ENCODE measurements around the gene UBE4B.
"Not testable (repeated sequence)": the region's sequence is repeated elsewhere in the genome, so short reads cannot be mapped to it uniquely, and the experiment has no call there.

UBE4B gene

DNA sequence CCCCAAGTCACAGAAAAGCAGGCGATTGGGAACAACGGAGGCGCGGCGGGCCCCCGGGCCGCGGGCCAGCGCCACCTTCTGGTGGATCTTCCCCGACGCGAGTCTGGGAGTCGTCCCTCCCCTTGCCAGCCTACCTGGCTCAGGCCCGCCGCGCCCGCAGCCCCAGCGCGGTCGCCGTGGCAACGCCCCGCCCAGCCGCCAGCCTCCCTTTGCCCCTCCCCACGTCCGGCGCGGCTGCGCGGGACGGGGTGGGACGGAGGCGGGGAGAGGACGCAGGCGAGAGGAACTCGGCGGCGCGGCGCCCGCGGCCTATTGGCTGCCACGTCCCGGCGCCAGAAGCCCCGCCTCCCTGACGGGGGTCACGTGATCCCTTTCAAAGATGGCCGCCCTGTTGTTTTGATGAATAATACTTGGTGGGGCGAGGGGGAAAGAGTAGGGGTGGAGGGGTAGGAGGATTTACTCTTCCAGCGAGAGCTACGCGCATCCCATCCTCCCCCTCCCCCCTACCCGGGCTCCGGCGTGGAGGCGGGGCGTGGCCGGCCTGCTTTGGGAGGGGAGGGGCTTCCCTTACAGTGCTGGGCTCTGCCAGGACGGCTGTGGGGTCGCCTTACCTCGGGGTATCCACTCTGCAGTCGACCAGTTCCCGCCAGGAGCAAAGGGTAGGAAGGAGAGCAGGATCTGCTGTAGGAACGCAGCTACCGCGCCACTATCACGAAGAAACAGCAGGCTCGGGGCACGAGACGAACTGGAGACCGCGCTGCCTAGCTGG, at the start of gene UBE4B:
TSS of gene UBE4B (plus strand) at position 369 of the 769 bp plus-strand sequence. CDS start 713 bp downstream, outside the sequence.
- peak; percentile 95 to 98 (median 97) for DNase-seq (ENCODE audit: low read depth in 3 of 3)

DNA sequence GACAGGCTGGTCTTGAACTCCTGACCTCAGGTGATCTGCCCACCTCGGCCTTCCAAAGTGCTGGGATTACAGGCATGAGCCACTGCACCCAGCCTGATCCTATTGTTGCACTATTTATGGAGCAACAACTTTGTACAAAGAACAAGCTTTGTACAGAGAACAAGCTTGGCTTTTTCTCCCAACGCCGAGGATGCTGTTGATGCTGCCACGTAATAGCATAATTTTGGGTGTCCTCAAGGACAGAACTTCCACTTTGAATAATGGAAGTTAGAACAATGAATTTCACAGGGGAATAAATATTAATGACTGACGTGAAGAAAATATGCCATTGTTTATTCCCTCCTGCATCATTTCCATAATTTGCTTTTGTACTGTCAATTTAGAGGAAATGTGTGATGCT, 48.5 kb upstream of the UBE4B start:
- no peak for DNase-seq (ENCODE audit: low read depth in 3 of 3)

DNA sequence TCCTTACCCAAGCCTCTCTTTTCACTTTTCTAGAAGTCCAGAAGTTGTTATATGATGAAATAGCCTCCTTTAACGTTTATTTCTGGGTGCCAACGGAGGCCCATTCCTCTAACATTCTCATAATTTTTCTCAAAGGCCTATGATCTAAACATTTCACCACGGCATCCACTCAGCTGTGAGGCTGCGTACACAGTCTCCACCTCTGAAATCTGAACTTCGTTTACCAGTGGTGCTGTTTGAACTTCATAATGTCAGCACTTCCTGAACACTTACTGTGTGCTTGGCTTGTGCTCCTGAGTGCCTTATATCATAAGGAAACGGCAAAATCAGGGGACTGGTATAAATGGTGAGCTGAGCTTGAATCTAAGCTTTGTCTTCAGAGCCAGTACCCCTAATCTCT, 47.8 kb upstream of the UBE4B start:
- no peak for DNase-seq (ENCODE audit: low read depth in 3 of 3)

DNA sequence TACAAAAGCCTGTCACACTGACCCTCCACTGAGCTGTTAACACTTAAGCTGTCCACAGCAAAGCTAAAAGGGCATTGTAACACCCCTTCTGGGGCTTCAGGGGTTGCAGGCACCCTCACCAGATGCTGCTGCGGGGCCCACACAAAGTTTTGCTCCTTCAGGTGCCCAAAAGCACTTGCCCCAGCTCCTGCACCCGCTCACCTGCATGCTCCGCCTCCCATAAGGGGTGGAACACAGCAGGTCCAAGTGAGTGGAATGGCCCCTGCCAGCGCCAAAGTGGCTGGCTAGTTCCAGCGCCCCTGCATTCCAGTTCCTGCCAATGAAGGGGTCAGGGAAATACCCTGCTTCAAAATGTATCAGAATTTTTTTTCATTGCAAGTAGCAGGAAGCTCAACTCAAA, 43.0 kb upstream of the UBE4B start:
- no peak for DNase-seq (ENCODE audit: low read depth in 3 of 3)

DNA sequence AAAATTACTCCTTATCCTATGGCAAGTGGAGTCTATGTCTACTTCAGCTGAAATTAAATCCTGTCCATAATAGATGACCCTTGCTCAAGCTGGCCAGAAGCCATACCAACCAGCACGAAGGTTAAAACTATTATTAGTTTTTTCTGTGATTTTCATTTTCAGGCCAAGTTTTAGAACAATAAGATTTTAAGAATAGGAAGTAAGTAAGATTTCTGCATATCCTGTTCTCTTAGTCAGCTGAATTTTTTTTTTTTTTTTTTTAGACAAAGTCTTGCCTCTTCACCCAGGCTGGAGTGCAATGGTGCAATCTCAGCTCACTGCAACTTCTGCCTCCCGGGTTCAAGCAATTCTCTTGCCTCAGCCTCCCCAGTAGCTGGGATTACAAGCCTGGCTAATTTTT, 41.8 kb upstream of the UBE4B start:
- no peak for DNase-seq (ENCODE audit: low read depth in 3 of 3)

DNA sequence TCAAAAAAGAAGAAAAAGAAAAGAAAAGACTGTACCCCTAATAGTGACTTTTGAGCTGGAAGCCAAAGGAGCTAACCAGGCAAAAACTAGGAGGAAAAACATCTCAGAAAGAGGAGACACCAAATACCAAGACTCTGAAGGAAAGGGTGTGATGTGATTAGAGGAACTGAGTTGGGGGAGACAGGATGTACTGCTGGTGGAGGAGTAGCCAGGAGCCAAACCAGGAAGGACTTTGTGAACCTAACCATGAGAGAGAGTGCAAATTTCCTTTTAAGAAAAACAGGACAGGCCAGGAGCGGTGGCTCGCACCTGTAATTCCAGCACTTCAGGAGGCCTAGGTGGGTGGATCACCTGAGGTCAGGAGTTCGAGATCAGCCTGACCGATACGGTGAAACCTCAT, 39.8 kb upstream of the UBE4B start:
- no peak for DNase-seq (ENCODE audit: low read depth in 3 of 3)

DNA sequence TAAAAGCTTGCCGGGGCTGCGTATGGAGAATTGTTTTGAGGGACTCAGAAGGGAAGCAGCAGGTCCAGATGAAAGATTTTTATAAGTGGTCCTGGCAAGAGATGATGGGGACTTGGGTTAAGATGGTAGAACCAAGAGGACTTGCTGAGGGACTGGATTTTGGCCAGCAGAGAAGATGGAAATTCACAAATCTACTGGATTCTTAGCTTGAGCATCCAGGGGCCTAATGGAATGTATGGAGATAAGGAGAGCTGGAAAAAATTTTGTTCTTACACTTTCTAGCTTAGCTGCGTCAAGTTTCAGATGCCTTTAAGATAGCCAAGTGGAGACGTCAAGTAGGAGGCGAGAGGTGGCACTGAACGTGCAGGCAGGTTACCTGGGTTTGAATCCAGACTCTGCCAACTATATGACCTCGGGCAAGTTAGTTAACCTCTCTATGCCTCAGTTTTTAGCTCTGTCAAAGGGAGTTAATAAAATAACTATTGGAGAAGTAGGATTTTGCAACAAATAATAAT, 39.1 kb upstream of the UBE4B start:
- no peak for DNase-seq (ENCODE audit: low read depth in 3 of 3)

DNA sequence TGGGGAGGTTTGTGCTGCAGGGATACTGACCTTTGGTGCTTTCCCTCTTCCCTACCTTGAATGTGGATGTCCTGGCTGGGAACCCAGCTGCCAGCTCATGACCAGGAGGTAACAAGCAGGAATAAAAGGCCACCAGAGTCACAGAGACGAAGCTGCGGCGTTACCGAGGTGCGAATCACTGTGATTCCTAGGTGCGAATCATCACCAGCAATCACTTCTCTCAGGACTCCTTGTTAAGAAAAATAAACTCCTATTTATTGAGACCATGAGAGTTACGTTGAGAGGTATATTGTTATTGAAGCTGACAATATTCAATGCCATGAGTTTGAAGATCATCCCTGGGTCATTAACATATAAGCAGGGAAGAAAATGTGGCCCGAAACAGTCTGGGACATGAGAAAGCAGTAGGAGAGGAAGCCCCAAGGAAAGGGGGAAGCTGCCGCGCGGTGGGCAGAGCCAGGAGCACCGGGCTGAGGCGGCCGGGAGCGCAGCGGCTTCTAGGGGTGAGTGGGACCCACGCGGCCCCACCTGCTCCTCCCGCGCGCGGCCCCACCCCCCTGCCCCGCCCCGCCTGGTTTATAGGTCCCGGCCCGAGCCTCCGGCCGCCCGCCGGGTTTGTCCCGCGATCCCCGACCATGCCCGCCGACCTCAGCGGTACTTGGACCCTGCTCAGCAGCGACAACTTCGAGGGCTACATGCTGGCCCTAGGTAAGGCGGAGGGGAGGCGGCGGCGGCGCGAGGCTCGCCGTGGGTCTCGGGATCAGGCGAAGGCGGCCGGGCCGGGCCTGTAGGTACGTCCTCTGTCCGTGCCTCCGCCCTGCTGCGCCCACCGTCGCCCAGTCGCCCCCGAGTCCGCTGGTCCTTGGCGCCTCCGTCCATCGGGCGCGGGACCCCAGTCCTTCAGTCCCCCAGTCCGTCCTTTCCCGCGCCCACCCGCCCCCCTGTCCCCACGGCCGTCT, 35.9 kb upstream of the UBE4B start, which contains the start of gene RBP7:
TSS of gene RBP7 (plus strand) at position 605 of the 959 bp plus-strand sequence. CDS start at position 636, 31 bp downstream.
- DNase-seq (ENCODE audit: low read depth in 3 of 3): peak in 1 of 3 experiments; percentile 5

DNA sequence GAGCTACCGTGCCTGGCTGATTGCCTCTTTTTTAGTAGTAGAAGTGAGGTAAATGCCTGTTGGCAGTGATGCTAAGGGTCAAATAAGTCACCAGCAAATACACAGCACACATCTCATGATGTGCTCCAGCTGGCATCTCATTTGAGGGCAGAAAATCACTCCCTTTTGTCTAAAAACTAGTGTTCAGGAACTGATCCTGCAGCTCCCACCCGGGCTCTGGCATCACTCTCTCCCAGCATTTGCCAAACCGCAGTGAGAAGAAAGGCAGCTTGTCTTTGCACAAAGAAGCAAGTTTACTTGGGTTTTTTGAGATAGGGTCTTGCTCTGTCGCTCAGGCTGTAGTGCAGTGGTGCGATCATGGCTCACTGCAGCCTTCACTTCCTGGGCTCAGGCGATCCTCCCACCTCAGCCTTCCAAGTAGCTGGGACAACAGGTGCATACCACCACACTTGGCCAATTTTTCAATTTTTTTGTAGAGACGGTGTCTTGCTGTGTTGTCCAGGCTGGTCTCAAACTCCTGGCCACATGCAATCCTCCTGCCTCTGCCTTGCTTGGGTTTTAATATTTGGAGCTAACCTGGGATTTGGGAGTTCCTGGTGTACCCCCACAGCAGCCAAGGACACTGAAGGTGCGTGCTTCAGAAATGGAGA, 31.6 kb upstream of the UBE4B start:
- no peak for DNase-seq (ENCODE audit: low read depth in 3 of 3)

DNA sequence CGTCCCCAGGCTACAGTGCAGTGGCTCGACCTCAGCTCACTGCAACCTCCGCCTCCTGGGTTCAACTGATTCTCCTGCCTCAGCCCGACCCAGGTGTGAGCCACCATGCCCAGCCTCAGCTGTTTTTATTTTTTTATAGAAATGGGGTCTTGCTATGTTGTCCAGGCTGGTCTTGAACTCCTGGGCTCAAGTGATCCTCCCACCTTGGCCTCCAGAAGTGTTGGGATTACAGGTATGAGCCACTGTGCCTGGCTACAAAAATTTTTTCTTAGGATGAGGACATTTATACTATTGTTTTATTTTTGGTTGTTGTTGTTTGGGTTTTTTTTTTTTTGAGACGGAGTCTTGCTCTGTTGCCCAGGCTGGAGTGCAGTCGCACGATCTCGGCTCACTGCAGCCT, 27.5 kb upstream of the UBE4B start:
- DNase-seq (ENCODE audit: low read depth in 3 of 3): not testable (repeated sequence)

DNA sequence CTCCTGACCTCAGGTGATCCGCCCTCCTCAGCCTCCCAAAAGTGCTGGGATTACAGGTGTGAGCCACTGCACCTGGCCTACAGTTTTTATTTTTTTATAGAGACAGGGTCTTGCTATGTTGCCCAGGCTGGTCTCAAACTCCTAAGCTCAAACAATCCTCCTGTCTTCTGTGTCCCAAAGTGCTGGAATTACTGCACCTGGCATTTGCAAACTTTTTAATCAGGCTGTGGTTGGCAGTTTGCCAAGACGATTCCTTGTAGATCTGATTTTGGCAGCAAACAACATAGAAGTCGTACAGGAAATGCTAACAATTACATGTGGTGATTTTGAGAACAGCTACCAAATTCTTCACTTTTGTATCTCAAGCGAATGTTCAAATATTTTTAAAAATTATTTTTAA, 25.6 kb upstream of the UBE4B start:
- DNase-seq (ENCODE audit: low read depth in 3 of 3): no peak

DNA sequence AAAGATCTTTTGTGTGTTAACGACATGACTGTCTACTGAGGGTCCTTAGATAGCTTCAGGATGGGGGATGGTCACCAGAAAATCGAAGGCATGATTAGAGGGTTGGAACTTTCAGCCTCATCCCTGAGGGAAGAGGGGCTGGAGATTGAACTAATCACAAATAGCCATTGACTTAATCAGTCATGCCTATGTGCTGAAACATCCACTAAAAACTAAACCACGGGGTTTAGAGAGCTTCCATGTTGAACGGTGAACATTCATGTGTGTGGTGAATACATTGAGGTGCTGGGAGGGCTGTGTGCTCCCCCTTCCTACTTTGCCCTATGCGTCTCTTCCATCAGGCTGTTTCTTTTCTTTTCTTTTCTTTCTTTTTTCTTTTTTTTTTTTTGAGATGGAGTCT, 18.7 kb upstream of the UBE4B start:
- DNase-seq (ENCODE audit: low read depth in 3 of 3): no peak

DNA sequence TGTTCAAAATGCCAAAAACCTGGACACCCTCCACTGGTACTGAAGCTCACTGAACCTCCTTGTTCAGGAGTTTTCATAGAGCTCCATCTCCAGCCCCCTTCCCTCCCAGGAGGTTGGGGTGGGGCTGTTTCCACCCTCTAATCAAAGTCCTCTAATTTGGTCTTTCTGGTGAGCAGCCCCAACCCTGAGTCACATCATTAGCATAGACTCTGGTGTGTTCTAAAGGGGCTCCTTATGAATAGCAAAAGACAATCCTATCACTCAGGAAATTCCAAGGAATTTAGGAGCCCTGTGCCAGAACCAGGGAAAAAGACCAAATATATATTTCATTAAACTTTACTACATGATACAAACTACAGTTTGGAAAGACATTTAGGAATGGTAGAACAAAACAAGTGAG, 13.2 kb upstream of the UBE4B start:
- no peak for DNase-seq (ENCODE audit: low read depth in 3 of 3)

DNA sequence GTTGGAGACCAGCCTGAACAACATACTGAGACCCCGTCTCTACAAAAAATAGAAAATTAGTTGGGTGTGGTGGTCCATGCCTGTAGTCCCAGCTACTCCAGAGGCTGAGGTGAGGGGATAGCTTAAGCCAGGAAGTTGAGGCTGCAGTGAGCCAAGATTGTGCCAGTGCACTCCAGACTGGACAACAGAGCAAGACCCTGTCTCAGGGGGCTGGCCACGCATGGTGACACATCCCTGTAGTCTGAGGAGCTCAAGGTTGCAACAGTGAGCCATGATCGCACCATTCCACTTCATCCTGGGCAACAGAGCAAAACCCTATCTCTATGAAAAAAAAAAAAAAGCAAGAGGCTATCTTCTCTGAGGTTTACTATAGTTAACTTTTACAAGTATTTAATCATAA, 12.7 kb upstream of the UBE4B start:
- DNase-seq (ENCODE audit: low read depth in 3 of 3): no peak

DNA sequence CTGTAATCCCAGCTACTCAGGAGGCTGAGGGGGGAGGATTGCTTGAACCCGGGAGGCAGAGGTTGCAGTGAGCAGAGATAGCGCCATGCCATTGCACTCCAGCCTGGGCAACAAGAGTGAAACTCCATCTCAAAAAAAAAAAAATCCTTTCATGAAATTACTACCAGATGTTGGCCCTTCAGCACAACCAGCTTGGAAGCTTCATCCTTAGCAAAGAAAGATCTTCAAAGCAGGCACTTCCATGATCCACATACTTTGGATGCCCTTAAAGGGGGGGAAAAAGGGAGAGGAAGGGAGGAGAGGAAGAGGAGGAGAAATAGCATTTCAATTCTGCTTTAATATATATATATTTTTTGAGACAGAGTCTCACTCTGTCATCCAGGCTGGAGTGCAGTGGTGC, 12.1 kb upstream of the UBE4B start:
- not testable (repeated sequence) for DNase-seq (ENCODE audit: low read depth in 3 of 3)

DNA sequence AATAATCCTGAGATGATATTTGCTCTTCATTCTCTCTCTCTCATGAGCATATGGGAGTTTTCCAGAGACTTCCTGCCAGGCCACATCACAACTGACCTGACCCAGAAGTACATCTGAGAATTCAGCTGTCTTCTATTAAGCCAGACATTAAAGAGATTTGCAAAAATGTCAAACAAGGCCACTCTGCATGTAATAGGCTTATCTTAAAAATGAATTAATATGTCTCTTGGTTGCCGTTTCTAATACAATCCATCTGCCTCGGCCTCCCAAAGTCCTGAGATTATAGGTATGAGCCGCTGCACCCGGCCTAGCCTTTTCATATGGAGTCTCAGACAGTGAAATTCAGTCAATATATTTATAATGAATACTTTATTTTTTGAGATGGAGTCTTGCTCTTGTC, 10.8 kb upstream of the UBE4B start:
- not testable (repeated sequence) for DNase-seq (ENCODE audit: low read depth in 3 of 3)

DNA sequence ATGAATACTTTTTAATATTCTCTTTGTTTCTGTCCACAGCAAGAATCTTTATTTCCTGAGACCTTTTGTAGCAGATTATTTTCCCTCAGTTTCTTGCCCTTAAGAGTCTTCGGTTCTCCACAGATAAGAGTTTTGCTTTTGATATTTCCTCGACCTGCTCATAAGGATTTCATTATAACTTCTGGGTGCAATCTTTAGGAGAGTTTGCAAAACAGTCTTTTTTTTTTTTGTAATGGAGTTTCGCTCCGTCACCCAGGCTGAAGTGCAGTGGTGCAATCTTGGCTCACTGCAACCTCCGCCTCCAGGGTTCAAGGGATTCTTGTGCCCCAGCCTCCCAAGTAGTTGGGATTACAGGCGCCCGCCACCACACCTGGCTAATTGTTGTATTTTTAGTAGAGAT, 10.1 kb upstream of the UBE4B start:
- no peak for DNase-seq (ENCODE audit: low read depth in 3 of 3)

DNA sequence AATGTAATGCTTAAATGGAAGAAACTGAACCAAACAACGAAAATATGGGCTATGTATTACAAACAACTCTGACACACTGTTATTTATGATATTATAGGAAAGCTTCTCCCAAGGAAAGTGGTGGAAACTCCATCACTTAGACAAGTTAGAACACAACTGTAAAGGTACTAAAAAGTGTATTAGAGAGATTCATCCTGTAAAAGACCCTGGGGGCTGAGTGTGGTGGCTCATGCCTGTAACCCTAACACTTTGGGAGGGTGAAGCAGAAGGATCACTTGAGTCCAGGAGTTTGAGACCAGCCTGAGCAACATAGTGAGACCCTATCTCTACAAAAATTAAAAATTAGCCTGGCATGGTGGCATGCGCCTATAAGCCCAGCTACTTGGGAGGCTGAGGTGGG, 7.4 kb upstream of the UBE4B start:
- DNase-seq (ENCODE audit: low read depth in 3 of 3): no peak

DNA sequence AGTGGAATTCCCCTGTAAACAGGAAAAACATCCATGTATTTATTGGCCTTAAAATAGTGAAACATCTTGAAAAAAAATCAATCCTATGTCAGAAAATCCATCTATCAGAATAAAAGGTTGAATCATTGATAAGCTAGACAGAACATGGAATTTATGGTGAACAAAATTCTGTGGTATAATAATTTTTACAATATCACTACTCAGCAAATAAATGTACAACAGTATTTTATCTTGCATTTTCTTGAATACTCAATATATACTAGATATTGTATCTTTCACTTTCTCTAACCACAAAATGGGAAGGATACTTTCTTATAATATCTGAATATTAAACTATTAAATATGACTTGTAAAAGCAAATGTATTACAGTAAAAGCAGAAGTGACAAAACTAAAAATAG, 5.7 kb upstream of the UBE4B start:
- DNase-seq (ENCODE audit: low read depth in 3 of 3): no peak

DNA sequence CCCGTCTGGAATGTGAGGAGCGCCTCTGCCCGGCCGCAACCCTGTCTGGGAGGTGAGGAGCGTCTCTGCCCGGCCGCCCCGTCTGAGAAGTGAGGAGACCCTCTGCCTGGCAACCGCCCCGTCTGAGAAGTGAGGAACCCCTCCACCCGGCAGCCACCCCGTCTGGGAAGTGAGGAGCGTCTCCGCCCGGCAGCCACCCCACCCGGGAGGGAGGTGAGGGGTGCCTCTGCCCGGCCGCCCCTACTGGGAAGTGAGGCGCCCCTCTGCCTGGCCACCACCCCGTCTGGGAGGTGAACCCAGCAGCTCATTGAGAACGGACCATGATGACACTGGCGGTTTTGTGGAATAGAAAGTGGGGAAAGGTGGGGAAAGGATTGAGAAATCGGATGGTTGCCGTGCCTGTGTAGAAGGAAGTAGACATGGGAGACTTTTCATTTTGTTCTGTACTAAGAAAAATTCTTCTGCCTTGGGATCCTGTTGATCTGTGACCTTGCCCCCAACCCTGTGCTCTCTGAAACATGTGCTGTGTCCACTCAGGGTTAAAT, 3.7 kb upstream of the UBE4B start:
- DNase-seq (ENCODE audit: low read depth in 3 of 3): not testable (repeated sequence)

DNA sequence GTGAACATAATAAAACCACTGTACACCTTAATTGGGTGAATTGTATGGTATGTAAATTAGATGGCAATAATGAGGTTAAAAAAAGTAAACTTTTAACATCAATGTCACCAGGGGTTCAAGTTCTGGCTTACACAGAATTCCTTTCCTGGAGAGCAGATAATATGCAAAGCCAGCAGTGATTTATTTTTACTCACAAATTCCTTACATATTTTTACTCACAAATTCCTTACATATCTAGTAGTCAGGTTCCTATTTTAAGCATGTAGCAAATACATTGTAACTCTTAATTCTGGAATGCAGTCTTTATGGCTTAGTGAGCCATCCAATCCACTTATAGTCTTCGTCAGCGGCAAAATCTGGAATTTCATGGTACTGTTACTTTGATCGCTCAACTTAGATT, 1.3 kb upstream of the UBE4B start:
- no peak for DNase-seq (ENCODE audit: low read depth in 3 of 3)

All from stimulated activated CD4-positive, alpha-beta T cell treated with anti-CD3 and anti-CD28 coated beads, TNF-alpha, amount 100 ng/mL, for 24 hours (primary cell).